ENCODE data around the gene CDHR2.

The CDHR2 gene, protein sequence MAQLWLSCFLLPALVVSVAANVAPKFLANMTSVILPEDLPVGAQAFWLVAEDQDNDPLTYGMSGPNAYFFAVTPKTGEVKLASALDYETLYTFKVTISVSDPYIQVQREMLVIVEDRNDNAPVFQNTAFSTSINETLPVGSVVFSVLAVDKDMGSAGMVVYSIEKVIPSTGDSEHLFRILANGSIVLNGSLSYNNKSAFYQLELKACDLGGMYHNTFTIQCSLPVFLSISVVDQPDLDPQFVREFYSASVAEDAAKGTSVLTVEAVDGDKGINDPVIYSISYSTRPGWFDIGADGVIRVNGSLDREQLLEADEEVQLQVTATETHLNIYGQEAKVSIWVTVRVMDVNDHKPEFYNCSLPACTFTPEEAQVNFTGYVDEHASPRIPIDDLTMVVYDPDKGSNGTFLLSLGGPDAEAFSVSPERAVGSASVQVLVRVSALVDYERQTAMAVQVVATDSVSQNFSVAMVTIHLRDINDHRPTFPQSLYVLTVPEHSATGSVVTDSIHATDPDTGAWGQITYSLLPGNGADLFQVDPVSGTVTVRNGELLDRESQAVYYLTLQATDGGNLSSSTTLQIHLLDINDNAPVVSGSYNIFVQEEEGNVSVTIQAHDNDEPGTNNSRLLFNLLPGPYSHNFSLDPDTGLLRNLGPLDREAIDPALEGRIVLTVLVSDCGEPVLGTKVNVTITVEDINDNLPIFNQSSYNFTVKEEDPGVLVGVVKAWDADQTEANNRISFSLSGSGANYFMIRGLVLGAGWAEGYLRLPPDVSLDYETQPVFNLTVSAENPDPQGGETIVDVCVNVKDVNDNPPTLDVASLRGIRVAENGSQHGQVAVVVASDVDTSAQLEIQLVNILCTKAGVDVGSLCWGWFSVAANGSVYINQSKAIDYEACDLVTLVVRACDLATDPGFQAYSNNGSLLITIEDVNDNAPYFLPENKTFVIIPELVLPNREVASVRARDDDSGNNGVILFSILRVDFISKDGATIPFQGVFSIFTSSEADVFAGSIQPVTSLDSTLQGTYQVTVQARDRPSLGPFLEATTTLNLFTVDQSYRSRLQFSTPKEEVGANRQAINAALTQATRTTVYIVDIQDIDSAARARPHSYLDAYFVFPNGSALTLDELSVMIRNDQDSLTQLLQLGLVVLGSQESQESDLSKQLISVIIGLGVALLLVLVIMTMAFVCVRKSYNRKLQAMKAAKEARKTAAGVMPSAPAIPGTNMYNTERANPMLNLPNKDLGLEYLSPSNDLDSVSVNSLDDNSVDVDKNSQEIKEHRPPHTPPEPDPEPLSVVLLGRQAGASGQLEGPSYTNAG (N-terminal part only)

GRCh38 chr5:176548967-176549444 lies at the start of gene CDHR2:
Gene CDHR2 (plus strand): TSS chr5:176549342. CDS start chr5:176565353, 16,011 bp downstream.
- no peak for DNase-seq

GRCh38 chr5:176500511-176500910 lies 48.6 kb upstream of the CDHR2 start:
- no peak for DNase-seq

GRCh38 chr5:176501333-176501732 lies 47.8 kb upstream of the CDHR2 start:
- DNase-seq: no peak

DNA sequence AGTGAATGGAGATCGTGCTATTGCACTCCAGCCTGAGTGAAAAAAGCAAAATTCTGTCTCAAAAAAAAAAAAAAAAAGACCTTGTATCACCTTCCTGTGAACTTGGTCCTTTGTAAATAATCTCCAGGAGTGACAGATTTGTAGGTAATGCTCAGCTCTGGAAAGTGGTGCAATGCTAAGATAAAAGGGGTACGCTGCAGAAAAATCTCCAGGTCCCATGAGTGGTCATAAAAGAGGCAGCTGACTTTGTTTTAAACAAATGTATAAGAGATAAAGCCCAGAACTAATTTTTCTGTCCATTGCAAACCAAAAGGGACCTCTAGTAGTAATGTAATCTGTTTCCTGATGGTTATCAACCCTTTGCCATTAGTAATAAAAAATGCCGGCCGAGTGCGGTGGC lies 45.6 kb upstream of the CDHR2 start:
- DNase-seq: no peak

- peak; percentile 44 for DNase-seq
These were observed 41.2 kb upstream of the CDHR2 start for GRCh38 chr5:176507911-176508310.

- DNase-seq: peak; percentile 8
These were observed 40.5 kb upstream of the CDHR2 start for GRCh38 chr5:176508603-176509002.

DNA sequence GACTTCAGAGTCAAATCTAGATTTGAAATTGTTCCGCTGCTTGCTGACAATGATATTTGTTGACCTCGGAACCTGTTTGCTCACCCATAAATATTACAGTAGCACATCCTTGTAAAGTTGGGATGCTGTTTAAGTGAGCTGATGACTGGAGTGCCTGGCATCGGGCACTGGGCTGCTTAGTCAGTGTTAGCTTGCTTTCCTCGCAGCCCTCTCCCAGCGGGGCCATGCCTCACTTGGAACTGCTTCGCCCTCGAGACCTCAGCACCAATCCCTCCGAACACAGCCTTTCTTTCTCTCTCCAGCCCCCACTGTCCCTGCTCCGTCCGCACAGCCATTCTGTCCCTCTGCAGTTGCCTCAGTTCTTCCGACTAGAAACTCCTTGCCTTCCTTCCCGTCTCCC lies 35.4 kb upstream of the CDHR2 start:
- no peak for DNase-seq

GRCh38 chr5:176514244-176514950 lies 34.7 kb upstream of the CDHR2 start:
- no peak for DNase-seq

- DNase-seq: no peak
These were observed 33.7 kb upstream of the CDHR2 start for GRCh38 chr5:176515396-176515795.

DNA sequence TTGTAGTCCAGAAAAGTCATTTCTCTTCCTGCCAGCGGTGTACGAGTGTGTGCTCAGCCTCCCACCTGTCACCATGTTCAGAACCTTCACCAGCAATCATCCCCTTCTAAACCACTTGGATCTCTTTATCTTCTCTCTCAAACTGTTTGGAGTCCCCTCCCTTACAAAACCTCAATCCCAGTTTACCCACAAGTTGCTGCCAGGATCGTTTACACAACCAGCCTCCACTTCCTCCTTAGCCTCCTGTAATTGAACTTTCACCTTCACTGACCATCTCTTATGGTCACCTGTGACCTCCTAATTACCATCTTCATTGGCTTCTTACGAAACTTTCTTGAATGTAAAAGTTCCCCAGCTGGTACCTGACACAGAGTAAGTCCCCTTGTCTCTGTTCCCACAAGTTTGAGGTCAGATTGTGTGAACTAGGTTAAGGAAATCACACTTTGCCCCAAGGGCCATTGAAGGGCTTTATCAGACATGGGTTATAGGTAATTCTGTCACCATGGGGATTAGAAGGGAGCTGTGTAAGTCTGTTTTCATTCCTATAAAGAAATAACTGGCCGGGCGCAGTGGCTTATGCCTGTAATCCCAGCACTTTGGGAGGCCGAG lies 32.0 kb upstream of the CDHR2 start:
- DNase-seq: no peak

GRCh38 chr5:176519810-176520720 lies 29.1 kb upstream of the CDHR2 start:
- DNase-seq: peak; percentile 19

GRCh38 chr5:176521286-176521685 lies 27.9 kb upstream of the CDHR2 start:
- no peak for DNase-seq

GRCh38 chr5:176521699-176522263 lies 27.4 kb upstream of the CDHR2 start:
- DNase-seq: no peak

DNA sequence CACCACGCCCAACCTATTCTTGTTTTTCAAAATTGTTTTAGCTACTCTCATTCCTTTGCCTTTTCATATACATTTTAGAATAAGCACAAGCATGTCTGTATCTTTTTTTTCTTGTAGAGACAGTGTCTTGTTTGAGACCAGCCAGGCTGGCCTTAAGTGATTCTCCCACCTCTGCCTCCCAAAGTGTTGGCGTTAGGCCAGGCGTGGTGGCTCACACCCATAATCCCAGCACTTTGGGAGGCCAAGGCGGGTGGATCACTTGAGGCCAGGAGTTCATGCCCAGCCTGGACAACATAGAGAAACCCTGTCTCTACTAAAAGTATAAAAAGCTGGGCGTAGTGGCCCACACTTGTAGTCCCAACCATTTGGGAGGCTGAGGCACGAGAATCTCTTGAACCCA lies 25.0 kb upstream of the CDHR2 start:
- DNase-seq: no peak

GRCh38 chr5:176524987-176525386 lies 24.2 kb upstream of the CDHR2 start:
- DNase-seq: no peak

GRCh38 chr5:176525677-176526076 lies 23.5 kb upstream of the CDHR2 start:
- no peak for DNase-seq

DNA sequence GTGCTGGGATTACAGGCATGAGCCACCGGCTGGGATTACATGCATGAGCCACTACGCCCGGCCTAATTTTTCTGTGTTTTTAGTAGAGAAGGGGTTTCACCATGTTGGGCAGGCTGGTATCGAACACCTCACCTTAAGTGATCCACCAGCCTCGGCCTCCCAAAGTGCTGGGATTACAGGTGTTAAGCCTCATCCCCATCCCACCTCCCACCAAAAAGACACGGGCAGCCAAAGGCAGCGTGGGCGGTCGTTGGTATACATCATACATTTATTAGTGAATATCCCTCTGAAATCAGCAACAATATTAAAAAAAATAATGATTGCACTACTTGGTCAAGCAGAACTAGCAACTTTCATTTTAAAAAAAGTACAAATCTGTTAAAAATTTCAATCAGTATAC lies 22.7 kb upstream of the CDHR2 start:
- no peak for DNase-seq

- DNase-seq: no peak
These were observed 21.6 kb upstream of the CDHR2 start for GRCh38 chr5:176527246-176528222.

DNA sequence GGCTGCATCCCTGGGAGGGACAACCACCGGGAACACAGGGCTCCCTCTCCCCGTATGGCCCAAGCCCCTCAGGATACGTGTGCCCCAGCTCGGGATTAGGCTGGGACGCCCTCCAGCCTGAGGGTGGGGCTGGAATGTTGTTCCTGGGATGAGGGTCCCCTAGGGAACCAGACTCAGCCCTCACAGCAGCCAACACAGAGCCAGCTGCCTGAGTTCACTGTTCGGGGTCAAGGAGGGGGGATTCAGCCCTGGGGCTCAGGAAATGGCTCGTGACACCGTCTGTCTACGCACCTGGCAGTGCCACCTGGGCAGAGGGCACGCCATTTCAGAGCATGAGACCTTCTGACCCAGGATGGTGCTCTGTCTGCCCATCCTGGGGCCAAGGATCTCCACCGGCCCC lies 20.8 kb upstream of the CDHR2 start:
- DNase-seq: no peak
